RWPE1 (cell line): ENCODE results near the gene GSTM3.
"Not testable (repeated sequence)": the region's sequence is repeated elsewhere in the genome, so short reads cannot be mapped to it uniquely, and the experiment has no call there.

ENCODE experiments used
- CTCF ChIA-PET: fragments of 350-600 bp; sonication (Branson Sonifier 250); formaldehyde crosslinking; extraction: SDS; loops from one replicate; lab custom pipeline; 2021; lab: Yijun Ruan, JAX
- POLR2A ChIA-PET: fragments of 400-600 bp; formaldehyde crosslinking; extraction: SDS; loops from one replicate; lab custom pipeline; 2020; ENCODE audit warnings: antibody characterized with exemption; ENCODE audit not compliant: low non-redundant PET; lab: Yijun Ruan, JAX
- DNase-seq: peaks from one replicate; pipeline ENCODE4 v3.0.0; 2012; ENCODE audit warnings: low spot score
- H3K27ac ChIP-seq: fragments of 450-650 bp; 2 replicates; pipeline ENCODE4 v1.5.1; 2017
- TF ChIP-seq, protein P1 (sequence below): fragments of 450-650 bp; conservative IDR thresholded peaks from 2 replicates; pipeline ENCODE4 v1.5.1; 2017; ENCODE audit warnings: low read depth, mild to moderate bottlenecking

GSTM3 gene

DNA sequence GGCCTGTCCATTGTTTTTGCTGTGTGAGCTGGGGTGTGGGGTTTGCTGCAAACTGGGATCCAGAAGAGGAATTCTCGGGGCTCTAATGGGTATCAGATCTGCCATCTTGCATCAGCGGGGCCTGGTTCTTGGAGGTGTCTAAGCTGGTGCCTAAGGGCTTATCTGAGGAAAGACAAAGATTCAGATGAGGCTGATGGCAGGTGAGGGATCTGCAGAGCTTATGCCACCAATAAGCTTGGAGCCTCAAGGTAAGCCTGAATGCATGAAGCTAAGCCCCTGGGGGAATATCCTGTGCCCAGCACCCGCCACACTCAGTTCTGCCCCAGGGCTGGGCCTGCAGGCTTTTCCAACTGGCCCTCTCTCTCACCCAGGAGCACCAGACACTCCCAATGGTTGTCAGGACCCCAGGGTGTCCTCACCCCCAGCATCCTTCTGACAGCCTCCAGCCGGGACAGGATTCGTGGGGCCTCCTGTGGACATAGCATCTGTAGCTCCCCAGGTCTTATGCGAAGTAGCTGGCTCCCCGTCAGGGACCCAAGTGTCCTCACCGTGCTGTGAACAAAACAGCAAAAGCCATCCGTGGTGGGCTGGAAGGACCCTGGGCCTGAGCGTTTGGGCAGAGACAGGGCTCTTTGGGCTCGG lies 9.5 kb upstream of the GSTM3 start:
- TF ChIP-seq, protein P1, sequence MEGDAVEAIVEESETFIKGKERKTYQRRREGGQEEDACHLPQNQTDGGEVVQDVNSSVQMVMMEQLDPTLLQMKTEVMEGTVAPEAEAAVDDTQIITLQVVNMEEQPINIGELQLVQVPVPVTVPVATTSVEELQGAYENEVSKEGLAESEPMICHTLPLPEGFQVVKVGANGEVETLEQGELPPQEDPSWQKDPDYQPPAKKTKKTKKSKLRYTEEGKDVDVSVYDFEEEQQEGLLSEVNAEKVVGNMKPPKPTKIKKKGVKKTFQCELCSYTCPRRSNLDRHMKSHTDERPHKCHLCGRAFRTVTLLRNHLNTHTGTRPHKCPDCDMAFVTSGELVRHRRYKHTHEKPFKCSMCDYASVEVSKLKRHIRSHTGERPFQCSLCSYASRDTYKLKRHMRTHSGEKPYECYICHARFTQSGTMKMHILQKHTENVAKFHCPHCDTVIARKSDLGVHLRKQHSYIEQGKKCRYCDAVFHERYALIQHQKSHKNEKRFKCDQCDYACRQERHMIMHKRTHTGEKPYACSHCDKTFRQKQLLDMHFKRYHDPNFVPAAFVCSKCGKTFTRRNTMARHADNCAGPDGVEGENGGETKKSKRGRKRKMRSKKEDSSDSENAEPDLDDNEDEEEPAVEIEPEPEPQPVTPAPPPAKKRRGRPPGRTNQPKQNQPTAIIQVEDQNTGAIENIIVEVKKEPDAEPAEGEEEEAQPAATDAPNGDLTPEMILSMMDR: no peak
- DNase-seq: no peak
- H3K27ac ChIP-seq: no peak overlapping the region
- ChIA-PET POLR2A (no interaction called here), CTCF (interaction anchor here (0.7 to 2.0 kb wide), 2 partner anchors 27 to 110 kb away, joined by 4 to 10 read pairs; no protein-coding TSS in a partner anchor)

DNA sequence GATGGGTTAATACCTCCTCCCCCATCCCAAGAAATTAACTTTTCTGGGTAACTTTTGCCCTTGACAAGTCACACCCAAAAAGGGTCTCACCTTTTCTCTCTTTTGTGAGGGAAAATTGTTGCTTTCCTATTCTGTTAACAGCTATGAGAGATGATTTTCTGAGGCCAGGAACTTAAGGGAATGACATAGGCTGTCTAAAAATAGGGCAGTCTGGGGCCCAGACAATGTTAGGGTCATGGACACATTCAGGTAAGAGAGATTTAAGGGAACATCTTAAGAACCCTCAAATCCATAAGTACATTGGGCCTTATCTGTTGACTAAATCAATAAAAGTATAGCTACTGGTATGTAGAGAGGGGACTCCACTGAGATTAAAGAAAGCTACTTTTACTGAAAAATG lies 8.4 kb upstream of the GSTM3 start:
- no peak overlapping the region for H3K27ac ChIP-seq
- ChIA-PET POLR2A (no interaction called here), CTCF (interaction anchor here (2.0 kb wide), 1 partner anchor 109 kb away, joined by 10 read pairs; no protein-coding TSS in a partner anchor)
- no peak for DNase-seq
- TF ChIP-seq, protein P1: no peak

DNA sequence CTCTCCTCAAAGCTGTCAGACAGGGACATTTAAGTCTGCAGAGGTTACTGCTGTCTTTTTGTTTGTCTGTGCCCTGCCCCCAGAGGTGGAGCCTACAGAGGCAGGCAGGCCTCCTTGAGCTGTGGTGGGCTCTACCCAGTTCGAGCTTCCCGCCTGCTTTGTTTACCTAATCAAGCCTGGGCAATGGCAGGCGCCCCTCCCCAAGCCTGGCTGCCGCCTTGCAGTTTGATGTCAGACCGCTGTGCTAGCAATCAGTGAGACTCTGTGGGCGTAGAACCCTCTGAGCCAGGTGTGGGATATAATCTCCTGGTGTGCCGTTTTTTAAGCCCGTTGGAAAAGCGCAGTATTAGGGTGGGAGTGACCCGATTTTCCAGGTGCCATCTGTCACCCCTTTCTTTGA lies 7.5 kb upstream of the GSTM3 start:
- H3K27ac ChIP-seq, POLR2A ChIA-PET, DNase-seq: not testable (repeated sequence)
- CTCF ChIA-PET: interaction anchor here (0.6 kb wide), 1 partner anchor 1465 kb away, joined by 4 read pairs; no protein-coding TSS in a partner anchor

DNA sequence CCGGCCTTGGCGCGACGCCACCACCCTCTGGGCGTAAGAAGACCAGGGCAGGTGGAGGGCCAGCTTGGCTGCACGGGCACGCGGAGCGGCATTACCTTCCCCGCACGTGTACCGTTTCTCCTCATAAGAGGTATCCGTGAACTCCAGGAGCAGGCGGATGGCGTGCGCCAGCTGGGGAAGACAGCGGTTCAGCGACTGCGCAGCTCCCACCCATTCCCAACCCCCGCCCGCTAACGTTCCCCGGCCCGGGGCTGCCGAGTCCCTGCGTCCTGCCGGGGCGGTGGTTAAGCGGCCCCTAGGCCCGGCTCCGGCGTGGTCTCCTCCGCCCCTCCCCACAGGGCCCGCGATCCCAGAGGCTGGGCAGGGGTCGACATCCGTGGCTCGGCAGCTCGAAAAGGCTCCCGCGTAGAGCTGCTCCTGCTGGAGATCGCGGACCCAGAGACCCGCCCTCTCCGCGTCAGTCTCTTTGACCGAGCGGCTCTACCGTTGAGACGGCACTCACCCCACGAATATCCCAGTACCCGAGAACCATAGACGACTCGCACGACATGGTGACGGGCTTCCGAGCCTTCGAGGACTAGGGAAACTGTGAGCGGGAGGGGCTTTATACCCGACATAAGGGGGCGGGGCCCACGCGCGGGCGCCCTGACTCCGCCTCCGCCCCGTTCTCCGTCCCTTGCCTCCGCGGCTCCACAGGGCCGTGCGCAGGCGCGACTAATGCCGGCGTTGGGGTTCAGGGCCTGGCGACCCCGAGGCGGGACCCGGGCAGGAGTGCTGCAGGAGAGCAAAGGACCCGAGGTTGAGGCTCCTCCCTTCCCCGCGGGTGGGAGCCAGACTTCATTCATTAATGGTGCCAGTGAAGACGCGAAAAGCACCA lies 862 bp downstream of the GSTM3 start:
- peak; percentile 66 for DNase-seq
- H3K27ac ChIP-seq: peak overlapping the region; percentile 38; the same call in 1 of the 2 replicates
- TF ChIP-seq, protein P1: no peak
- ChIA-PET CTCF (interaction anchor here (0.5 to 0.9 kb wide), 2 partner anchors 69 to 381 kb away, joined by 3 read pairs; no protein-coding TSS in a partner anchor), POLR2A (no interaction called here)

DNA sequence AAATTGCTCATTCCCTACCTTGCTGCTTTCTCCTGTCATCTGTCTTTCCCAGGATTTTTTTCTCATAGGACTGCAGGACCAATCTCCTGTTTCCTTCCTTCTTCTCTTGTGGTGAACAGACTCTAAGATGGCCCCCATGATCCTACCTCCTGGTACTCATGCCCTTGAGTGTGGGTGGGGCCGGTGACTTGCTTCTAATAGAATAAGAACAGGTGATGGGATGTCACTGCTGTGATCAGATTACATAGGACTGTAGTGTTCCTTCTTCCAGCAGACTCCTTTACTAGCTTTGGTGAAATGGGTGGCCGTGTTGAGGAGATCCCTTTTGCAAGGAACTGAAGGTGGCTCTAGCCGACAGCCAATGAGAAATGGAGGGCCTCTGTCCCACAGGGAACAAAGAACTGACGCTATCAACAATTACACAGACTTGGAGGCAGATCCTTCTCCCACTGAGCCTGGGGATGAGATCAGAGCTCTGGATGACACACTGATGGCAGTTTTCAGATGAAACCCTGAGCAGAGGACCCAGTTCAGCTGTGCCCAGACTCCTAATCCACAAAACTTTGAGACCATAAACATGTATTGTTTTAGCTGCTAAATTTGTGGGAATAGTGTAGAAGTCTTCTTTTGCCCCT lies 7.5 kb downstream of the GSTM3 start:
- TF ChIP-seq, protein P1: no peak
- H3K27ac ChIP-seq: no peak overlapping the region
- ChIA-PET POLR2A (no interaction called here), CTCF (interaction anchor here (1.0 kb wide), 1 partner anchor 252 kb away, joined by 3 read pairs; the partner anchor contains the start of gene AHCYL1)
- no peak for DNase-seq

DNA sequence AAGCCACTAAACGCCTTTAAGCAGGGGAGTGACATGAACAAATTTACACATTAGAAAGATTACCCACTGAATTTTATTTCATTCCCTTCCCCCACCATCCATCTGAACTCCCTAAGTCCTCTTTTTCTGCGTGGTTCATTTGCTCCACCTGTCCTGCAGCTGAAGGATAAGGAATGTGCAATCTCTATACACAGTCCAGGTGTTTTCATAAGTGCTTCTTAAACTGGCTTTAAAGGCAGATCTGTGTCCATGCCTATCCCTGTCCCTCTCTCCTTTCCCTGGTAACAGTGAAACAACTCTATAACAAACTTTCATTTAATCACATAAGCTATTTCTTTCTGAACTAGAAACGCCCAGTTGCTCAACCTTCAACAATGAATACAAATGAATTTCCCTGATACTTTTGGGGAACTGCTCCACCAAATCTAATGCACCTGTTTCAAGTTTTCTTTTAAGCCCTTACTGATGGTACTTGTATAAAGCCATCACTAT lies 8.4 kb downstream of the GSTM3 start:
- TF ChIP-seq, protein P1: no peak
- ChIA-PET POLR2A (no interaction called here), CTCF (no interaction called here)
- no peak overlapping the region for H3K27ac ChIP-seq
- DNase-seq: no peak
